CD4-positive, alpha-beta T cell treated with Interleukin-1 beta for 1 hour (primary cell): ENCODE data around the gene PLA2G4F.
A peak's percentile ranks its signal among the peaks of the same experiment; 100 is the strongest.

Source experiments
- DNase-seq, 2 donors: peaks; one replicate each; pipeline ENCODE4 v3.0.0-alpha.2; 2020 to 2022

PLA2G4F gene, protein sequence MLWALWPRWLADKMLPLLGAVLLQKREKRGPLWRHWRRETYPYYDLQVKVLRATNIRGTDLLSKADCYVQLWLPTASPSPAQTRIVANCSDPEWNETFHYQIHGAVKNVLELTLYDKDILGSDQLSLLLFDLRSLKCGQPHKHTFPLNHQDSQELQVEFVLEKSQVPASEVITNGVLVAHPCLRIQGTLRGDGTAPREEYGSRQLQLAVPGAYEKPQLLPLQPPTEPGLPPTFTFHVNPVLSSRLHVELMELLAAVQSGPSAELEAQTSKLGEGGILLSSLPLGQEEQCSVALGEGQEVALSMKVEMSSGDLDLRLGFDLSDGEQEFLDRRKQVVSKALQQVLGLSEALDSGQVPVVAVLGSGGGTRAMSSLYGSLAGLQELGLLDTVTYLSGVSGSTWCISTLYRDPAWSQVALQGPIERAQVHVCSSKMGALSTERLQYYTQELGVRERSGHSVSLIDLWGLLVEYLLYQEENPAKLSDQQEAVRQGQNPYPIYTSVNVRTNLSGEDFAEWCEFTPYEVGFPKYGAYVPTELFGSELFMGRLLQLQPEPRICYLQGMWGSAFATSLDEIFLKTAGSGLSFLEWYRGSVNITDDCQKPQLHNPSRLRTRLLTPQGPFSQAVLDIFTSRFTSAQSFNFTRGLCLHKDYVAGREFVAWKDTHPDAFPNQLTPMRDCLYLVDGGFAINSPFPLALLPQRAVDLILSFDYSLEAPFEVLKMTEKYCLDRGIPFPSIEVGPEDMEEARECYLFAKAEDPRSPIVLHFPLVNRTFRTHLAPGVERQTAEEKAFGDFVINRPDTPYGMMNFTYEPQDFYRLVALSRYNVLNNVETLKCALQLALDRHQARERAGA

DNA sequence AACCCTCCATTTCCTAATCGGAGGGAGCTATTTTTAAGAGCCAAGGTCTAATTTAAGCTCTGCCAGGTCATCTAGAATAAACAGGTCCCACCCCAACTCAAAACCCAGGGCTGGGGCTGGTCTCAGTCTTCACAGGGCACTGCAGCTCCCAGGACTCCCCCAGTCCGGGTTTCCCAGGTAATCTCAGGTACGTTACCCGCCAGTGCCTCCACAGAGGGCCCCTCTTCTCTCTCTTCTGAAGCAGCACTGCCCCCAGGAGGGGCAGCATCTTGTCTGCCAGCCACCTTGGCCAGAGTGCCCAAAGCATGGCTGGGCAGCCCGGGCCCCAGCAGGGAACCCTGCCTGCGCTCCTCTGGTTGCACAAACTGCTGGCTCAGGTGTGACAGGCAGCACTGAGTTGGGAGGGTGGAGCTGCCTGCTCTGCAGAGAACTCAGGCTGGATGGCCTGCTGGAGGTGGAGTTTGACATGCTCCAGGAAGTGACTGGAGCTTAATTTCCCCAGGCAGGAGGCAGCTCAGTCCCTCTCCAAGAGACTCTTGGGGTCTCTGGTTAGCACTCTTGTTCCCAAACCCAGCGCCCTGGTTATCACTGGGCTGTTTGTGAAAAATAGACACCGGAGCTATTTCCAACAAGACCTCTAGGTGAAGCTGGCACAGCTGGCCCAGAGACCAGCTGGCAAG, at the start of gene PLA2G4F:
PLA2G4F (minus strand) TSS at position 394 of the 680 bp plus-strand sequence; CDS start at position 307, 87 bp downstream.
- DNase-seq, result no peak

GRCh38 chr15:42203891-42204290, 47.5 kb upstream of the PLA2G4F start:
- DNase-seq, result no peak

- no peak for DNase-seq
Observed at GRCh38 chr15:42202653-42203052, 46.2 kb upstream of the PLA2G4F start.

GRCh38 chr15:42201801-42202200, 45.4 kb upstream of the PLA2G4F start:
- no peak for DNase-seq

GRCh38 chr15:42199126-42199525, 42.7 kb upstream of the PLA2G4F start:
- DNase-seq, result no peak

GRCh38 chr15:42198516-42198915, 42.1 kb upstream of the PLA2G4F start:
- DNase-seq, result no peak

- peak in 1 of 2 donors; percentile 4 for DNase-seq
Observed at GRCh38 chr15:42194513-42194912, 38.1 kb upstream of the PLA2G4F start.

GRCh38 chr15:42193383-42193782, 36.9 kb upstream of the PLA2G4F start:
- DNase-seq, result no peak

GRCh38 chr15:42191610-42192346, 35.3 kb upstream of the PLA2G4F start:
- no peak for DNase-seq

GRCh38 chr15:42190370-42190769, 33.9 kb upstream of the PLA2G4F start:
- no peak for DNase-seq

GRCh38 chr15:42185801-42186200, 29.4 kb upstream of the PLA2G4F start:
- no peak for DNase-seq

- no peak for DNase-seq
Observed at GRCh38 chr15:42184736-42185135, 28.3 kb upstream of the PLA2G4F start.

GRCh38 chr15:42184296-42184695, 27.9 kb upstream of the PLA2G4F start:
- DNase-seq, result peak in 1 of 2 donors; percentile 13

DNA sequence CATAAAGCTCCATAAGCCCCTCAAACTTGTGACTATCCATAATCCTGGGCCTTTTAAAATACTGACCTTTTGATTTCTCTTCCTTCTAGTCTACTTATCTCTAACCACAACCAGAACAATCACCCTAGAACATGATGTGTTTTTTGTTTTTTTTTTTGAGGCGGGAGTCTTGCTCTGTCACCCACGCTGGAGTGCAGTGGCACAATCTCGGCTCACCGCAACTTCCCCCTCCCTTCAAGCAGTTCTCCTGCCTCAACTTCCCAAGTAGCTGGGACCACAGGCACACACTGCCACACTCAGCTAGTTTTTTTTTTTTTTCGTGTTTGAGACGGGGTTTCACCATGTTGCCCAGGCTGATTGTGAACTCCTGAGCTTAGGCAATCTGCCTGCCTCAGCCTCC, 26.5 kb upstream of the PLA2G4F start:
- DNase-seq, result no peak

GRCh38 chr15:42182328-42182886, 26.0 kb upstream of the PLA2G4F start:
- no peak for DNase-seq

DNA sequence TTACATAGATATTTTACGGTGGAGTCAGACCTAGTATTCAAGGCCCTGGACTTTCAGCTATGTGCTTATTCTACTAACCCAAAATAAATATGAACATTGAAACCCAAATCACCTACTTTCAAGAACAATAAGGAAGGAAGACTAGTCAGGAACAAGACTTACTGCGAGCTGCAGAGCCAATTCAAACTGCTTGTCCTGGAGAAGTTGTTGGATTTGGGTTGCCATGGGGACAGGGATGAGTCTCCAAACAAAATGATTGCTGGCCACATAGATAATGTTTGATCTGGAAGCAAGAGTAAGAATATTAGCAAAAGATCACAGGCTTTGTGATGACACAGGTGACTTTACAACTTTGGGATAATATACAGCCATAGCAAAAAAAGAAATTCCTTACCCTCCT, 21.6 kb upstream of the PLA2G4F start:
- no peak for DNase-seq

- DNase-seq, result no peak
Observed at GRCh38 chr15:42175671-42176070, 19.2 kb upstream of the PLA2G4F start.

DNA sequence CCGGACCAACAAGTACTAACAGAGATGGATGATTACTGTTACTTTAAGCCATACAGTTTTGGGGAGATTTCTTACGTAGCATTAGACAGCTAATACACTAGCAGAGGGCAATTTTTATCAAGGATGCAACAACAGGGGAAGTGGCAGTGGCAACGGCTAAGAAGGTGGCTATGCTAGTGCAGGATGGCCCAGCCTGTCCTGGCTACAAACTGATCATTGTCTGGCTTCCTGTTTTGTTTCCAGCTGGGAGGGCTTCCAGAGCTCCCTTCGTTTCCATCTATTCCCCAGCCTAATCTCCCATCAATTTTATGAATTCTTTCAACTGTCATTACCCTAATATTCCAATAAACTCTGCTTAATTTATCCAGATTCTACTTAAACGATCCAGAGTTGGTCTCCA, 16.0 kb upstream of the PLA2G4F start:
- DNase-seq, result no peak

- no peak for DNase-seq
Observed at GRCh38 chr15:42171795-42172194, 15.4 kb upstream of the PLA2G4F start.

- no peak for DNase-seq
Observed at GRCh38 chr15:42171122-42171521, 14.7 kb upstream of the PLA2G4F start.

DNA sequence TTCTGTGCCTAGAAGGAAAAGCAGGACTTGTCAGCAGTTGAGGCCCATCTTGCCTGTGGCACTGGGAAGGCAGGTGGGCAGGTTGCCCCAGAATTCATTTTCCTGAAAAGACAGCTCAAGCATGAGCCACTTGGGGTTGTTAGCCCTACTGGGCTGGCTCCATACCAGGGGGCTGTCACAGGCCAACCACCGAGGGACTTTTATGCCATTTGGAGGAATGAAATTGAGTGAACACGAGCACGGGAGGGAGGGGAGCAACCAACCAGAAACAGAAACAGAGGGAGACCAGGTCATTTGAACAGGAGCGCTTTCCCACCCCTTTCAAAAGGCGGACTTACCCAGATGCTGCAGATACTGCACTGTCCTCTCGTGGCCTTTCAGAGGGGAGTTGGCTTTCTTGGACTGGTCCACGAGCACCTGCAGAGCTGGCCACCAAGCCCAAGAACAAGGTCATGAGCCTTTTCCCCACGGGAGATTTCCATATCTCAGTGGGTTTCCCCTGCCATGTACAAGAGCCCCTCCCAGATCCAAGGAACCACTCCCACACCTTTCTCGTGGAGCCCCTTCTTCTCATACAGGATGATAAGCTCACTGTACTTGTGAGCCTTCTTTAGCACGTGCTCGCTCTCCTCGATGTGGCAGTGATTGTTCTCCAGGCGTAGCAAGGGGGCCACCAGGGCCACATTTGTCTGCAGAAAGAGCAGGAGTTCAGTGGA, 9.9 kb upstream of the PLA2G4F start:
- DNase-seq, result no peak

DNA sequence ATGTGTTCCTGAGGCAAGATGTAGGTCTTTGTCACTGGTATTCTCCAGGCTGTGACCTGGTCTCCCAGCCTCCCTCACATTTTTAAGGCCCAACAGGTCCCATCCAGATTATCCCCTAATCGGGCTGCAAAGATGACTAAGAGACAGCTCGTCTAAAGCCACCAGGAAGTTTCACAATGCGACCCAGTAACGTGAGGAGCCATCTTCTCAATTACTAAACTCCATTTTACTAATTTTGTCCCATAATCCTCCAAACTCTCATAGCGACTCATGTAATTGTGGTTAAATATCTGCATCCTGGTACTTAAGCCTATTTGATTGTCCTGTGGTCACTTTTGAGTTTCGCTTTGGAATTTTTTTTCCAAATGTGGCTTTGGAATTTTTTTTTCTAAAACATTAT, 8.7 kb upstream of the PLA2G4F start:
- DNase-seq, result no peak
